Measurements from ENCODE around the gene FHOD3.

FHOD3 gene

DNA sequence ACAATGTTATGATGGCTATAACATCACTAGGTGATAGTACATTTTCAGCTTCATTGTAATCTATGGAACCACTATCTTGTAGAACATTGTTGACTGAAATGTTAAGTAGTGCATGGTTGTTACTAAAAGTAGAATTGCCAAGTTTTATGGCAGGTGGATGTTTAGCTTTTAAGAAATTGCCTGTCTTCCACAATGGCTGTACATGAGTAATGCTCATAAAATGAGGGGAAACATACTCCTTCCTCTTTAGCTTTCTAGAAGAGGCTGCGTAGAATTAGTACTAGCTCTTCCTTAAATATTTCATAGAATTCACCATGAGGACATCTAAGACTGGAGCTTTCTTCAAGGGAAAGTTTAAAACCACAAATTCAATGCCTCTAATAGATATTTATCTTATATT is 370.3 kb downstream of the FHOD3 start:
- DNase-seq (ENCODE audit: low spot score) = no peak

- no peak for DNase-seq (ENCODE audit: low spot score)
Observed at GRCh38 chr18:36668349-36668748, 370.8 kb downstream of the FHOD3 start.

GRCh38 chr18:36672437-36673344 is 375.2 kb downstream of the FHOD3 start:
- peak; percentile 46 for DNase-seq (ENCODE audit: low spot score)

- DNase-seq (ENCODE audit: low spot score) = no peak
Observed at GRCh38 chr18:36673452-36673851, 375.9 kb downstream of the FHOD3 start.

DNA sequence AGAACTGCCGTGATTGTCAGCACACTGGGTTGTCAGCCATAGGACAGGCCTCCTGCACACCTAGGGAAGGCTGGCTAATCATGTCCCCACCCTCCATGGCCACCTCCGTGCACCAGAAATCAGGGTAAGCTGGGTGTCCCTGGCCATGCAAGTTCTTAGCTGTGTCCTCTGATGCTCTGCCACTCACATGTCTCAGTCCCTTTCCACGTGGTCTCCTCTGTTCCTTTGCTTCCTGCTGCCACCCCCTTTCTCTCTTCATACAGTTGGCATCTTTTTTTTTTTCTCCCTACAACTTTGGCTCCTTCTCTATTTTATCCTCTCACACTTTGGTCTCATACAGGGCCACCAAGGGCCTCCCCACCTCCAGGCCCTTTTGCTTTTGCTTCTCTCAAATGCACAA is 377.6 kb downstream of the FHOD3 start:
- DNase-seq (ENCODE audit: low spot score) = no peak

- no peak for DNase-seq (ENCODE audit: low spot score)
Observed at GRCh38 chr18:36675542-36675941, 378.0 kb downstream of the FHOD3 start.

DNA sequence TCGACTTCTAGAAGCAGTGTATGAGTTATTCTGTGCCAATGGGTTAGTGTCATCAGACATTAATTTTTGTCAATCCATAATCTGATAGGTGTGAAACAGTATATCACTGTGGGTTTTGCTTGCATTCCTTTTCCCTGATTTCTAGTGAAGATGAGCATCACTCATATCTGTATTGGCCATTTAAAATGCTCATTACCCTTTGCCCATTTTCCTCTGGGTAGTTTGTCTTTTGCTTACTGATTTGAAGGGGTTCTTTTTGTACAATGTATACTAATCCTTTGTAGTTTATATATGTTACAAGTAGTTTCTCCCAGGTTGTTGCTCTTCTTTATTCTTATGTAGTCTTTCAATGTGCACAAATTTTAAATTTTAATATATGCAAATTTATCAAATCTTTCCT is 379.1 kb downstream of the FHOD3 start:
- no peak for DNase-seq (ENCODE audit: low spot score)

GRCh38 chr18:36680042-36680441 is 382.5 kb downstream of the FHOD3 start:
- no peak for DNase-seq (ENCODE audit: low spot score)

DNA sequence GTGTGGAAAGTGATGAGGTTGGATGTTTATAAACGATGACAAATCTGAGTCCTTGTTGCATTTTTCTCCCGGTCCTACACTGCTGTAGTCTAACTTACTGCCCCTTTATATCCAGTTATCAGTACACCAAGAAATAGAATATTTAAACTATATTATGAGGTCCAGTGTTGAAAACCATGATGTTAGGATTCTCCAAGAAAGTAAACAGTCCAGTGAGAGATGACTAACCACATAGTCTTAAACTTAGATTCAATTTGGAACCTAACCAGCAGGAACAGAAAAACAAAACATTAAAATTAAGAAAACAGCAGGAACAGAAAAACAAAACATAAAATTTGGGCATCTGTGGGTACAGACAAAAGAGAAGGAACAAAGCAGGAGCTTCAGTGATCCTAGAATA is 388.1 kb downstream of the FHOD3 start:
- DNase-seq (ENCODE audit: low spot score) = no peak

DNA sequence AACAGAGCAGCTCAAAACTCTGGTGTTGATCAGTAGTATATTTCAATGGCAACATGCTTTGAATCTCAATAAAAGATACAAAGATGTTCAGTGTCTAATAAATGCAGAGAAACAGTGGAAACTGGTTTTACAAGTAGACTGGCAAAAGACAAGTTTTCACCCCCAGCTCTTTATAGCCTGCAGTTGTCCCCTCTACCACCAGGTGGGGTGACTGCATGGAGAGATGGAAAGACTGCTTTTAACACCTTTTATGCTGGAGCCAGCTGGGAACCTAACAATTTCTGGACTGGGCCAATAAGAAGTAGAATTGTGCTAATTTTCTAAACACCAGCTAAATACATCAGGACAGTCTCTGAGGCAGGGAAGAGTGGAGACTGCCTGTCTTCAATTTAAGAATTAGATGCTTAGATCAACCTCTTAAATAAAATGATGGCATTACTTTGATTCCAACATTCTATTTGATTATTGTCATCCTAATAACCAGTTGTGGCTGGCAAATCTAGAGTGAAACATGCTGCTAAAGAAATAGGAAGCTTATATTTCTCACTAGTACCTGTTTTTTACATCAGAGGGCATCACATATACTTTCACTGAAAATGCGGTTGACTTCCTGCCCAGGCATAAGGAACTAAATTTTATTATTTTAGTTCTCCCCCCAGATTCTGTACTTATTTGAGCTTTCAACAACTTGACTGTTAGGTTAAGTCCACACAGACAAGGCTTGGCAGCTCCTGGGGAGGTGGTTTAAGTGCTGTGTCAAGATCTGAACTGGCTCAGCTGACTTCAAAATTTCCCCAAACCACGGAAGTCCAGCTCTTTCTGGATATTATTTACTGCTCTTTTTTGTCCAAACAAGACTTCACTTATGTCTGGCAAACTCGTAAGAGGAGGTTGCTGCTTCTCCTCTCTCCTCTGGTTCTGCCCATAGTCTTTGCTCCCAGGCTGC is 390.8 kb downstream of the FHOD3 start:
- DNase-seq (ENCODE audit: low spot score) = peak; percentile 83

GRCh38 chr18:36692371-36692770 is 394.9 kb downstream of the FHOD3 start:
- no peak for DNase-seq (ENCODE audit: low spot score)

- peak; percentile 34 for DNase-seq (ENCODE audit: low spot score)
Observed at GRCh38 chr18:36692921-36693332, 395.4 kb downstream of the FHOD3 start.

GRCh38 chr18:36693931-36694620 is 396.6 kb downstream of the FHOD3 start:
- DNase-seq (ENCODE audit: low spot score) = peak; percentile 28

DNA sequence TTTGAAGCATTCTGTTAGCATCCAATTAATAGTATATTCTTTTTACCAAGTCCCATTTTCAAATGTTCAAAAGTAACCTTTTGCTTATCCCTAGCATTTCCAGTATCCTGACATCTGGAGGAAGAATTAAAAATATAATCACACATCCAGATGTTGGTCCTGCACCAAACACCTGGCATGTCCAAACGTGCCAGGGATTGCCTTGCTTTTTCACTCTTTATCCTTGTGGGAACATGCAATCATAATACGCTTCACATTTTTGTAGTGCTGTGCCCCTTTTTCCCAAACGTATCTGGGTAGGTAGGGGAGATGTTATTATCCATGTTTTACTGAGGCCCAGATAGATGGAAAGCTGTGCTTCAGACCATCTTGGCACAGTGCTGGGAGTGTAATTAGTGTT is 398.3 kb downstream of the FHOD3 start:
- DNase-seq (ENCODE audit: low spot score) = no peak

- no peak for DNase-seq (ENCODE audit: low spot score)
Observed at GRCh38 chr18:36697905-36698304, 400.4 kb downstream of the FHOD3 start.

DNA sequence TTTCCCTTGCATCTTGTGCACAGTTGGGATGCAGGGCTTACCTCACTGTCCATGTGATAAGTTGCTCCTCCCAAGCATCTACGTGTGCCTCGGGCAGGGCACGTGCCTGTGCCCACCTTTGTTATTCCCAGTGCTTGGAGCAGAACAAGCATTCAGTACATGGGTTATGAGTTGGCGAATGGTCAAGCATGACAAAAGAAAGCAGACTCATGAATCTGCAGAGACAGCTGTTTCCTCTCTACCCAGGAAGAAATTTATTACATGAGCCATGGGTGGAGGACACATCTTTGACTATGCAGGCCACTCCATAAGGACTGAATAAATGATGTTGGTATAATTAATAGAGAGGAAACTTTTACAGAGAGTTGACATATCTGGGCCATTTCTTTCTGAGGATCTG is 403.4 kb downstream of the FHOD3 start:
- no peak for DNase-seq (ENCODE audit: low spot score)

DNA sequence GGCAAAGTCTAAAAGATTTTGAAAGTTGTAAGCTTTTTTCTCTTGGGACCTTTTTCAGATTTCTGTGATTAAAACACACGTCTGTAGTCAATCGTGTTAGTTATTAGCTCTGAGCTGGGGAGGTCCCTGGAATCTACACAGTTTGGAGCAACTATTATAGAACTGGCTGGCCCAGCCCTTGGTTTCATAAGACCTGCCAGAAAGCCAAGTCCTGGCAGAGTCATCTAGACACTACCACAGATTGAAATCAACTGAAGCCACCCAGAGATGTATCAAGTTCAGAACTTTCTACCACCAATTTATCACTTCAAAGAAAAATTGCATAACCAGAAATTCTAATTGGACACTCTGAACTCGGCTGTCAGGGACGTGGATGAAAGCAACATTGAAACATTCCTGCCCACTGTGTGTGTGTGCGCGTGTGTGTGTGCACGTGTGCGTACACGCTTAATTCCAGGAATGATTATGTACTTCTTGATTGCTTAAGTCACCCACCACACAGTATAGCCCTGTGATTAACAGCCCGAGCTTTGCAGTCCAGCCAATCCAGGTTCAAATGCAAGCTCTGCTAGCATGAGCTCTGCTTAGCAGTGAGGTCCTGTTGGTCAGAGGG is 405.0 kb downstream of the FHOD3 start:
- no peak for DNase-seq (ENCODE audit: low spot score)

DNA sequence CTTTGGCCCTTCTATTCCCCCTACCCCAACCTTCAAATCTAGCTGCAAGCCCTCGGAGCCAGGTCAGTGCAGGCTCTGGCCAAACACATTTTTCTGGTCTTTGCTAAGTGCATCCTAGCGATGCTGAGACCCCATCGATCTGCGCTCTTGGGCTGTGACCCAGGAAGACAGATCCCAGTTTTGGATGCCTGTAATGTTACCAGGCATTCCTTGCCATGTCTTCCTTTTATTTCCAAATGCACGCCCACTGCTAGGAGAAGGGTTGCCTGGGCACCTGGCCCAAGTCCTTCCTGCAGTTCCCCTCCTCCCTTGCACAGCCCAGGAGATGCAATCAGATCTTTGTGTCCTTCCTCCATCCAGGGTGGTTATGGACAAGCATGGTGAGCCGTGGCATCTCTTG is 406.6 kb downstream of the FHOD3 start:
- DNase-seq (ENCODE audit: low spot score) = no peak

- DNase-seq (ENCODE audit: low spot score) = no peak
Observed at GRCh38 chr18:36706134-36706881, 408.8 kb downstream of the FHOD3 start.

DNA sequence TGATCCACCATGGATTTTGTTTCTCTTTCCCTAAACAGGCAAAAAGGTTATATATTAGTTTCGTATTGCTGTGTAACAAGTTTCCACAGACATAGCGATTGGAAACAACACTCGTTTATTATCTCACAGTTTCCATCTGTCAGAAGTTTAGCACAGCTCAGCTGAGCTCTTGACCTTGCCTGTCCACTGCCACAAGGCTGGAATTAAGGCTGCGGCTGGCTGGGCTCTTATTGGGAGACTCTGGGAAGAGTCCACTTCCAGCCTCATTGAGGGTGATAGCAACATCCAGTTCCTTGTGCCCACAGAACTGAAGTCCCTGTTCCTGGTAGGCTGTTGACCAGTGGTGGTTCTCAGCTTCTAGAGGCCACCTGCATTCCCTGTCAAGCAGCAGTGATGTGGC is 410.9 kb downstream of the FHOD3 start:
- no peak for DNase-seq (ENCODE audit: low spot score)

- DNase-seq (ENCODE audit: low spot score) = no peak
Observed at GRCh38 chr18:36709315-36709714, 411.8 kb downstream of the FHOD3 start.
